HAP-1 (cell line): ENCODE data around the gene NOC4L.

Experiments used
- DNase-seq, 2 experiments: peaks; one replicate each; pipeline ENCODE4 v3.0.0-alpha.2; 2016 to 2020; ENCODE audit warnings: low spot score in 2 of 2
- H3K27me3 ChIP-seq: fragments of 250-450 bp; sonication (Bioruptor Pico); 2 replicates; pipeline ENCODE4 v1.5.1; 2020; ENCODE audit warnings: low read depth, mild to moderate bottlenecking, moderate library complexity
- H3K36me3 ChIP-seq: fragments of 250-450 bp; sonication (Bioruptor Pico); replicated peaks from 2 replicates; pipeline ENCODE4 v1.5.1; 2020; ENCODE audit warnings: mild to moderate bottlenecking
- H3K4me1 ChIP-seq: fragments of 250-450 bp; sonication (Bioruptor Pico); 2 replicates; pipeline ENCODE4 v1.5.1; 2020; ENCODE audit warnings: mild to moderate bottlenecking
- H3K4me3 ChIP-seq: fragments of 250-450 bp; sonication (Bioruptor Pico); 2 replicates; pipeline ENCODE4 v1.5.1; 2020; ENCODE audit warnings: mild to moderate bottlenecking, moderate library complexity
- H3K9me3 ChIP-seq: fragments of 250-450 bp; sonication (Bioruptor Pico); 2 replicates; pipeline ENCODE4 v1.5.1; 2020; ENCODE audit warnings: mild to moderate bottlenecking, moderate library complexity
- in situ Hi-C: fragments of 300-500 bp; cut with MboI; formaldehyde crosslinking; loops from 3 replicates; pipeline ENCODE4 v1.14.3; 2020; ENCODE audit warnings: low sequenced_read_pairs, inconsistent platforms, mixed read lengths

Gene NOC4L

DNA sequence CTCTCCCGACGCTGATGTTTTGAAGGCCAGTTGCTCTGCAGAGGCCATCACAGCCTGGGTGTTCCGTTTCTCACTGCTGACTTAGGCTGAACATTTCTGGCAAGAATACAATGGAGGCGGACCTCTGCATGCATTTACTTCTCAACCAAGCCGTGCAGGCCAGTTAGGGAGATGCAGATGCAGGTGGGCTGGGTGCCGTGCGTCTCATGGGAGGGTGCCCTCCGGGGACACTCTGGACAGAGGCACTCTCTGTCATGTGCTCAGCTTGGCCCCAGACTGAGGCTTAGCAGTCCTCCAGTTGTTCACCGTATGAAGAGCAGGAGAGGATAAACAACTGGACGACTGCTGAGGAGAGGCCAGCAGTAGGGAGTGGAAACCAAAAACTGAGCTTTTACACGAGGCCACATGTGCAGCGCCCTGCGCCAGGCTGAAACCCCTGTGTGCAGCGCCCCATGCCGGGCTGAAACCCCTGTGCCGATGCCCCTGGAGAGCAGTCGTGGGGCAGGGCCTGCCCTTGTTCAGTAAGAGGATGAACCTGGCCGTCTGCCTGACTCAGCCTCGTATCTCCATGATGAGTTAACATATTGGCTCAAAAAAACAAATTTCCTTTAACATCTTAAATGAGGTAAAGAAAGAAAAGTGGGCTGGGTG, 32.5 kb upstream of the NOC4L start:
- H3K27me3 ChIP-seq = no peaks in the 10 kb centered on the region
- no peak overlapping the region for H3K4me3 ChIP-seq
- in situ Hi-C loops = no loop called here
- no peak for DNase-seq
- H3K9me3 ChIP-seq = no peaks in the 10 kb centered on the region
- H3K4me1 ChIP-seq = no peaks in the 10 kb centered on the region
- H3K36me3 ChIP-seq = peaks cover 44% of the 10 kb centered on the region

DNA sequence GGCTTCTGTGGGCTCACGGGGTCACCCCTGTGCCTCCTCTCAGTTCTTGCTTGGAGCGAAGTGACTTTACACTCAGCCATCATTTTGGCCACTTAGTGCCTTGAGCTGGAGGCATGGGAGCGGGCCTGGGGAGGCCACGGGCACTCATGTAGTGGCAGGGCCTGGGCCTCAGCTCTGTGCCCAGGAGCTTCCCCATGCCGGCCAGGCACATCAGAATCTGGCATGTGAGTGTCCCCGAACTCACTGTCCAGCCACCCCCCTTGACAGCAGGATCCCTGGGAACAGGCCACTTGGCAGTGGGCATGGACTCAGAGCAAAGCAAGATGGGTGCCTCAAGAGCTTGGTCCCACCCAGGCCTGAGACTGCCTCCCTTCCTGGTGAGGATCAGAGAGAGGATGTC, 29.6 kb upstream of the NOC4L start:
- H3K4me1 ChIP-seq = no peaks in the 10 kb centered on the region

DNA sequence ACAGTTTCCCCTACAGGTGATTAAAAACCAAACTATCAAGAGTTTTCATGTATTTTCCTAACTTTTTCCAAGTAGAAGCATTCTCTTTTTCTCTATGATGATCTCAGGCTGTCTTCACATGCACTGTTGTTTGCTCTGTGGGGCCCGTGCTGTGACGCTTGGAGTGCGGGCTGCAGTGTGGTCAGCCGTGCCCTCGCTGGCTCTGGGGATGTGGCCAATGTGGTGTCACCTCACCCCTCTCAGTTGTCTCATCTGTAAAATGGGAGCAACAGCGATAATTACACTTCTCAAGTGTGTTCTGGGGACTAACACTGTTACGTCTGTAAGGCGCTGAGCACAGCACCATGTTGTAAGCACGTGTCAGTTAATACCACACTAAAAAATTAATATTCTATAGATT, 28.8 kb upstream of the NOC4L start:
- in situ Hi-C loops = no loop called here
- Histone ChIP-seq H3K4me1 (no peaks in the 10 kb centered on the region), H3K36me3 (peaks cover 37% of the 10 kb centered on the region), H3K4me3 (no peak overlapping the region), H3K9me3 (no peaks in the 10 kb centered on the region), H3K27me3 (no peaks in the 10 kb centered on the region)
- DNase-seq = no peak

More for the DNA sequence above, 29.6 kb upstream of the NOC4L start:
- no peaks in the 10 kb centered on the region for H3K9me3 ChIP-seq
- peaks cover 40% of the 10 kb centered on the region for H3K36me3 ChIP-seq
- no peak overlapping the region for H3K4me3 ChIP-seq
- no peaks in the 10 kb centered on the region for H3K27me3 ChIP-seq
- in situ Hi-C loops = no loop called here
- no peak for DNase-seq

DNA sequence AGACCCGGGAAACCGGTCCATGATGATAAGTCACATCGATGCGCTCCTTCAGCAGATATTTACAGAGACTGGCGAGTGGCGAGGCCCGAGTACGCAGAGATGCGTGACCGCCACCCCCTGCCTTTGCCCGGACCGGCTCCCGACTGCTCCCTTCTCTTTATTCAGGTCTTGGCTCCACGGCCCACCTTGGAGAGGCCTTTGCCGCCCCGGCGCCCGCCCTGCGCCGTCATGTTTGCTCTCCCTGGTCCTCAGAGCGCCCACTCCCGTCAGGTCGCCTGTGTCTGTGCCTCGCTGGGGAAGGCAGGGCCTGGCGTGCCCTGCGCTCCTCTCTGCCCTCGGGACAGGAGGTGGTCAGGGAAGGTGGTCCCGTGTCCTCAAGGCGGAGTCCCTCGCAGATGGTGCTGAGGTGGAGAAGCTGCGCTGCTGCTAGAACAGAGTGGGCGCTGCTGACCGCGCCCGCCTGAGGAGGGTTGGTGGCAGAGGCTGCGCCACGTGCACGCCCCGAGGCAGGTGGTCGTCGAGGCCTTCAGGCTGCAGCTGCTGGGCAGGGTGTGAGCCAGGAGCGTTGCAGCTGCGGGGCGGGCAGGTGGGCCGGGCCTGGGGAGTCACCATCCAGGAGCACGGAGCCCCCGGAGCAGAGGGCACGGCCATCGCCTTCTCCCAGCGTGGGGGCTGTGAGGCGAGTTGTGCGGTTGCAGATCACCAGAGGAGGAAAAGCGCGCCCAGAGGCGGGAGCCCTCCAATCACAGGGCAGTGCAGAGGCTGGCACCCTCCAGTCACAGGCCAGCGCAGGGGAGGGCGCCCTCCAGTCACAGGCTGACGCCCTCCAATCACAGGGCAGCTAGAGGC, 27.3 kb upstream of the NOC4L start:
- no peaks in the 10 kb centered on the region for H3K4me1 ChIP-seq
- H3K27me3 ChIP-seq = no peaks in the 10 kb centered on the region
- no peak overlapping the region for H3K4me3 ChIP-seq
- in situ Hi-C loops = no loop called here
- DNase-seq = no peak
- peaks cover 32% of the 10 kb centered on the region for H3K36me3 ChIP-seq
- H3K9me3 ChIP-seq = no peaks in the 10 kb centered on the region

DNA sequence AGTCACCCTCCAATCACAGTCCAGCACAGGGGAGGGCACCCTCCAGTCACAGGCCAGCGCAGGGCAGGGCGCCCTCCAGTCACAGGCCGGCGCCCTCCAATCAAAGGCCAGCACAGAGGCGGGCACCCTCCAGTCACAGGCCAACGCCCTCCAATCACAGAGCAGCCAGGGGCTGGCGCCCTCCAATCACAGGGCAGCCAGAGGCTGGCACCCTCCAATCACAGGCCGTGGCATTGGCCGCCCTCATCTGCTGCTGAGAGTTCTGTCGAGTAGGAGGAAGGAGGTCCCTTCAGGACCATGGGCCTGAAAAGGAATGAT, 26.7 kb upstream of the NOC4L start:
- H3K4me3 ChIP-seq = no peak overlapping the region
- no peak for DNase-seq
- peaks cover 32% of the 10 kb centered on the region for H3K36me3 ChIP-seq
- in situ Hi-C loops = no loop called here
- no peaks in the 10 kb centered on the region for H3K4me1 ChIP-seq
- H3K9me3 ChIP-seq = no peaks in the 10 kb centered on the region
- no peaks in the 10 kb centered on the region for H3K27me3 ChIP-seq

DNA sequence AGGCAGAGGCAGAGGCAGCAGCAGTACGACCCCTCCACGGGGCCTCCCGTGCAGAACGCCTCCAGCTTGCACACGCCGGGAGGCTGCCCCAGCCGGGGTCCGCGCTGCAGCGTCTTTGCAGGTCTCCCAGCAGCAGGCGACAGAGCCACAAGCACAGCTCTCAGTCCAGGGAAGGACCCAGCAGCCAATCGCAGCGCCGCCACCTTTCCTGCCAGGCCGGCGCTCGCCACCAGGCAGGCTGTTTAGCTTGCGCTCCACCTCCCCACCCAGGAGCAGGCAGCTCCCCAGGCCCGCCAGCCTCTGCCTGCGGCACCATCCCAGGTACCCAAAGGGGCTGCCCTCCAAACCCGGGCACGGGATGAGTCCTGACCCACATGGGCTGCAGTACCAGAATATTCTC, 25.4 kb upstream of the NOC4L start:
- no peak for DNase-seq
- H3K36me3 ChIP-seq = peaks cover 28% of the 10 kb centered on the region
- in situ Hi-C loops = no loop called here
- H3K9me3 ChIP-seq = no peaks in the 10 kb centered on the region
- no peaks in the 10 kb centered on the region for H3K4me1 ChIP-seq
- H3K27me3 ChIP-seq = no peaks in the 10 kb centered on the region
- no peak overlapping the region for H3K4me3 ChIP-seq

DNA sequence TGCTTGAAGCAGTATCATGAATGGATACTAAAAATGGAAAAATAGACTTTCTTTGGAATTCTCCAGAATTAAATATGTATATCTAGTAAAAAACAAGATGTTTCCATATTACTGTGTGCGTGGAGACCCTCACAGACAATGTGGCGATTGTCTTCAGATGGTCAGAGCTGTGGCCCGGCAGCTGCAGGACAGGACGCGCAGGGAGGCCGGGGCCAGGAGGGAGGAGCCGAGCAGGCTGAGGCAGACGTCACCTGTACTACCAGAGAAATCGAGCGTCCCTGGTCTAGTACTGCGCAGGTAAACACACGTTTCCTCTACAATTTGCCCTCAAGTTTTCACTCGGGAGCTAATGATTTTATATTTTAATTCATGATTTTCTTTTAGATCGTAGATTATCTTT, 23.0 kb upstream of the NOC4L start:
- no peaks in the 10 kb centered on the region for H3K9me3 ChIP-seq
- no peak overlapping the region for H3K4me3 ChIP-seq
- no peaks in the 10 kb centered on the region for H3K27me3 ChIP-seq
- no peak for DNase-seq
- in situ Hi-C loops = no loop called here
- peaks cover 16% of the 10 kb centered on the region for H3K36me3 ChIP-seq
- H3K4me1 ChIP-seq = no peaks in the 10 kb centered on the region

DNA sequence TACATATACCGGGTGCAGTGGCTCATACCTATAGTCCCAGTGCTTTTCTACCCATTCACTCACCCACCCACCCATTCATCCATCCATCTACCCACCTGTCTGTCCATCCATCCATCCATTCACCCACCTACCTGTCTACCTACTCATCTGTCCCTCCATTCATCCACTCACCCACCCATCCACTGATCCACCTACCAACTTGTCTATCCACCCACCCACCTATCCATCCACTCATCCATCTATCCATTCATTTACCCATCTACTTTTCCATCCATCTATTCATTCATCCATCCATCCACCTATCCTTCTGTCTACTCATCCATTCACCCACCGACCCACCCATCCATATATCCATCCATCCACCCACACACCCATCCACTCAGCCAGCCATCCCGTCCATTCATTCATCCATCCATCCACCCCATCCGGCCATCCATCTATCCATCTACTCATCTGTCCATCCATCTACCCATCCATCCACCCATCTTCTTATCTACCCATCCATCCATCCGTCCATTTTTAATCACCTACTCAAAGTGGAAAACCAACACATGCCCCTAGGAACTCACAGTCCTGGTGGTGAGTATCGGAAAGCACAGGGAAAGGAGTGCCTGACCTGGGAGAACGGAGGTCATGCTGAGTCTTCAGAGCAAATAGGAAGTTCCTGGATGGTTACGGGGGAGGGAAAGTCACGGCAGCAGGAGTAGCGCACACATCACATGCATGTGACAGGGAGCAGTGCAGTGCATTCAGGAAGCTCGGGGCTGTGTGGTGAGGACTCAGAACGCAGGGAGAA, 20.1 kb upstream of the NOC4L start:
- no peaks in the 10 kb centered on the region for H3K4me1 ChIP-seq
- DNase-seq = no peak
- no peaks in the 10 kb centered on the region for H3K27me3 ChIP-seq
- H3K4me3 ChIP-seq = no peak overlapping the region
- H3K9me3 ChIP-seq = 0 out of 2 replicates have a peak, but pooled peaks cover 2% of the 10 kb centered on the region
- peaks cover 27% of the 10 kb centered on the region for H3K36me3 ChIP-seq
- in situ Hi-C loops = no loop called here

DNA sequence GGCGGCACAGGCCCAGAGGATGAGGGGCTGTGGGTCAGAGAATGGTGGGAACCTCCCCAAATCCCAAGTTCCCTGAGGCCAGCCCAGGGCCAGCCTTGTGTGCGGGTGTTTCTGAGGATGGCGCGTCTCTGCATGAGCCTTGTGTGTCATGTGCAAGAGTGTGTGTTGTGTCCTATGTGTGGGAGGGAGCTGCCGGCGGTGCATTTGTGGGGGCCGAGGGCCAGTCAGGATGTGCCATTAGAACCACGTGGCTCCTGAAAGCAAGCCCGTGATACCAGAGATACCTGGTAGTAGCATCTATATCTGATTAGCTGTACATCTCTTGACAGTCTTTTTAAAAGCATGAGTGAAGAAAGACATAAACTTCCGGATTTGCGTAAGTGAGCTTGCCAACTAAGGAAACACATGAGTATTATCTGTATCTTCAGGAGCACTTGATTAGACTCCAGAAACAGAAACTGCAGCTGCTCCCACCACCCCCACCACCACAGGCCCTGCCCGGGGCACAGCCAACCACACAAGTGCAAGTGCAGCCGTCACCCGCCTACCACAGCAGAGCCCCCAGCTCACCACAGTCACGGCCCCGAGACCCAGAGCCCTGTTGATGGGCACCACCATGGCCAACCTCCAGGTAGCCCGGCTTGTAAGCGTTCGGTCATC, 19.4 kb upstream of the NOC4L start:
- 0 out of 2 replicates have a peak, but pooled peaks cover 2% of the 10 kb centered on the region for H3K9me3 ChIP-seq
- peaks cover 27% of the 10 kb centered on the region for H3K36me3 ChIP-seq
- in situ Hi-C loops = no loop called here
- H3K27me3 ChIP-seq = no peaks in the 10 kb centered on the region
- H3K4me1 ChIP-seq = no peaks in the 10 kb centered on the region
- DNase-seq = no peak
- H3K4me3 ChIP-seq = no peak overlapping the region

DNA sequence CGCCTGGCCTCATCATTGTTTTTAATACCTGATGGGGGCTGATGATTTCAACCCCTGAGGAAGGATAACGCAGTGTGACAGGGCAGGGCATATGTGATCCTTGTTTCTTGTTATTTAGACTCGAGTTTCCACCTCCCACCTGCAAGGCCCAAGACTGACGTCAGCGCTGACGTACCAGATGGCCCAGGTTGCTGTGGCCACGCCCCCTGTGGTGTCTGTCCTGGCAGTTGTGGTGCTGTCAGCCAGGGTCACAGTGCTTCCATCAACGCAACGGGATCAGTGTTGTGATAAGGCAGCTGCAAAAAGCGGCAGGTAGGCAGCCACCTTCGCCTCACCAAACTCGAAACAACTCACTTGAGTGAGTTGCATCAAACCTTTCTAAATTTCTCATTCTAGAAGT, 18.5 kb upstream of the NOC4L start:
- H3K9me3 ChIP-seq = 0 out of 2 replicates have a peak, but pooled peaks cover 2% of the 10 kb centered on the region
- H3K4me1 ChIP-seq = no peaks in the 10 kb centered on the region
- H3K36me3 ChIP-seq = peaks cover 27% of the 10 kb centered on the region
- H3K27me3 ChIP-seq = no peaks in the 10 kb centered on the region
- H3K4me3 ChIP-seq = no peak overlapping the region
- in situ Hi-C loops = no loop called here
- no peak for DNase-seq

DNA sequence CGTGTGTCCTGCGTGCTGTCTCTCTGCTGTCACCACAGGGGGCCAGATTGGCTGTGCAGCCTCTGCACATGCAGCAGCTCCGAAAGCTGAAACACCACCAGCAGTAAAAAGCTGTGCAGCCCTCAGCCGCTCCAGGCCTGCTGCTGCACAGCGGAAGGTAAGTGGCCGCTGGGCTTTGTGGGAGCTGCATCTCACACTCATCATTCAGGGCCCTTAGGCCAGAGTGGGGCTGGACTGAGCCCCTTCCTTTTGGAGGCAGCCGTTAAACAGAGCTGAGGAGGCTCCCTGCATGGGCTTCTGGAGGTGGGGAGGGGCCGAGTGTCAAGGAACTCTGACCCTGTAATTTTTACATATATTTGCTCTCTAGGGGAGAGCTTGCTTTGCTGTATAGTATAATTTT, 17.2 kb upstream of the NOC4L start:
- in situ Hi-C loops = no loop called here
- H3K4me3 ChIP-seq = no peak overlapping the region
- 0 out of 2 replicates have a peak, but pooled peaks cover 2% of the 10 kb centered on the region for H3K9me3 ChIP-seq
- no peaks in the 10 kb centered on the region for H3K27me3 ChIP-seq
- peaks cover 27% of the 10 kb centered on the region for H3K36me3 ChIP-seq
- DNase-seq = no peak
- no peaks in the 10 kb centered on the region for H3K4me1 ChIP-seq

DNA sequence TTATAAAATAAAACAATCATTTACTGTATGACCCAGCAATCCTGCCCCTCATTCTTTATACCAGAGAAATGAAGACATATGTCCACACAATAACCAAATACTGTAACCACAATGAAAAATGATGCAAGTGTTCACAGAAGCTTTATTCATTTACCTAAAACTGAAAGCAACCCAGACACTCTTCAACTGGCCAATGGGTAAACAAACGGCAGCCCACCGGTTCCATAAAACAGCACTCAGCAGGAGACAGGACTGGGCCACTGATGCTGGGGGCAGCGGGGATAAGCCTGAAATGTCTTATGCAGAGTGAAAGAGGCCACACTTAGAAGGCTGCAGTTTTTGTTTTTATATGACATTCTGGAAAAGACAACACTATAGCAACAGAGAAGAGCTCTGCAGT, 15.2 kb upstream of the NOC4L start:
- Histone ChIP-seq H3K27me3 (no peaks in the 10 kb centered on the region), H3K4me3 (no peak overlapping the region), H3K9me3 (0 out of 2 replicates have a peak, but pooled peaks cover 2% of the 10 kb centered on the region), H3K4me1 (no peaks in the 10 kb centered on the region), H3K36me3 (peaks cover 23% of the 10 kb centered on the region)
- DNase-seq = no peak
- in situ Hi-C loops = no loop called here

DNA sequence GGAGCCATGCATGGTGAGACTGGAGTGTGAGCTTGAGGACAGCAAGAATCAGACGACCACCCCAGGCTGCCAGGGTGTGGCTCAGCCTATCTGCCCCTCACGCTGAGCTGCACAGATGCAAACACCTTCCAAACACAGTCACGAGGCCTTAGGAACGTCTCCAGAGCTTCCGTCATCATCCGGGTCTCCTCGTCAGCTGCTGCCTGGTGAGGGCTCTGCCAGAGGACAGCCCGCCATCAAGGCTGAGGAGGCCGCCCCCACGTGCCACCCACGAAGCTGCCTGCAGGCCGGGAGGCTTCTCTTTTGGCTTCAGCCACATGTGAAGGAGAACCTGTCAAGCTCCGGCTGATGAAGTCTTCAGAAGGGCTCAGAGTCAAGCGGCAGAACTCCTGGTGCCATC, 13.6 kb upstream of the NOC4L start:
- H3K4me1 ChIP-seq = no peaks in the 10 kb centered on the region
- in situ Hi-C loops = no loop called here
- peaks cover 20% of the 10 kb centered on the region for H3K36me3 ChIP-seq
- no peak for DNase-seq
- H3K27me3 ChIP-seq = no peaks in the 10 kb centered on the region
- 0 out of 2 replicates have a peak, but pooled peaks cover 2% of the 10 kb centered on the region for H3K9me3 ChIP-seq
- no peak overlapping the region for H3K4me3 ChIP-seq
